ENCODE data around the gene PSMD1. TPM values are rescaled to one million over a fixed set of nuclear protein-coding genes. Genes with fewer than 3 reads are reported as not detected.

Gene PSMD1
- total and polyA plus RNA-seq, 12 donors, result 39.8 to 113 (median 94.0) TPM

DNA sequence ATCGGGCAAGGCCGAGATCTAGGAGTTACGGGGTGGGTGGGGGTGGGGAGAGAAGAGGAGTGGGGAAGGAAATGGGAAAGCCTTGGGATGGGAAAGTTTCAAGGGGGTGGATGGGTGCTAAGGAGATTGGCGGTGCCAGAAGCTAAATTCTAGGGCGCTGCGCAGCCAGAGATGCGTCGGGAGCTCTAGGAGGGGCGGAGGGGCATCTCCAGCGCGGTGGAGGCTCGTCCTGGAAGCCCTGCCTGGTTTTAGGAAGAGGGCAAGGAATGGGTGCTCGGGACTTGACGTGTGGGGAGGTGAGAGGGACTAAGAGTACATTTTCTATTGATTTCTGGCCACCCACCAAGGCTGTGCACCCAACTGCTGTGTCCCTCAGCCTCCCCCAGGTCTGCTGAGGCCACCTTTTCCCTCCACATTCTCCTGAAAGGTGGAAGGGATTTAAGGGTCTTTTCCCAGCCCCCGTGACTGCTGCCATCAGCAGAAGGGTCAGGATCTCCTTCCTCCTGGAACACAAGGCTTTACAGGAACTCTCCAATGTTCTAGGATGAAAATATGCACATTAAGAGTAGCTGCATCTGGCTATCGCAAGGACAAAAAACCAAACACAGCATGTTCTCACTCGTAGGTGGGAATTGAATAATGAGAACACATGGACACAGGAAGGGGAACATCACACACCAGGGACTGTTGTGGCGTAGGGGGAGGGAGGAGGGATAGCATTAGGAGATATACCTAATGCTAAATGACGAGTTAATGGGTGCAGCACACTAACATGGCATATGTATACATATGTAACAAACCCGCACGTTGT is 18.0 kb upstream of the PSMD1 start:
- TF ChIP-seq, protein P1, sequence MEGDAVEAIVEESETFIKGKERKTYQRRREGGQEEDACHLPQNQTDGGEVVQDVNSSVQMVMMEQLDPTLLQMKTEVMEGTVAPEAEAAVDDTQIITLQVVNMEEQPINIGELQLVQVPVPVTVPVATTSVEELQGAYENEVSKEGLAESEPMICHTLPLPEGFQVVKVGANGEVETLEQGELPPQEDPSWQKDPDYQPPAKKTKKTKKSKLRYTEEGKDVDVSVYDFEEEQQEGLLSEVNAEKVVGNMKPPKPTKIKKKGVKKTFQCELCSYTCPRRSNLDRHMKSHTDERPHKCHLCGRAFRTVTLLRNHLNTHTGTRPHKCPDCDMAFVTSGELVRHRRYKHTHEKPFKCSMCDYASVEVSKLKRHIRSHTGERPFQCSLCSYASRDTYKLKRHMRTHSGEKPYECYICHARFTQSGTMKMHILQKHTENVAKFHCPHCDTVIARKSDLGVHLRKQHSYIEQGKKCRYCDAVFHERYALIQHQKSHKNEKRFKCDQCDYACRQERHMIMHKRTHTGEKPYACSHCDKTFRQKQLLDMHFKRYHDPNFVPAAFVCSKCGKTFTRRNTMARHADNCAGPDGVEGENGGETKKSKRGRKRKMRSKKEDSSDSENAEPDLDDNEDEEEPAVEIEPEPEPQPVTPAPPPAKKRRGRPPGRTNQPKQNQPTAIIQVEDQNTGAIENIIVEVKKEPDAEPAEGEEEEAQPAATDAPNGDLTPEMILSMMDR (IDR thresholded peaks at IDR 0.05), result no peak
- no peaks in the 10 kb centered on the region for H3K36me3 ChIP-seq
- DNase-seq (no peak), ATAC-seq (no peak)
- peaks cover 0 to 3% (median 0%) of the 10 kb centered on the region in 9 donors for H3K4me1 ChIP-seq
- peaks cover 11 to 82% (median 68%) of the 10 kb centered on the region in 7 donors for H3K27me3 ChIP-seq
- H3K27ac ChIP-seq, result no peak overlapping the region
- intact Hi-C loops (cut with DNase I), result no loop called here
- no peak overlapping the region for H3K4me3 ChIP-seq
- 27% methylated on average over 21 of the region's 21 CpGs for WGBS, 2 donors
- no peaks in the 10 kb centered on the region for H3K9me3 ChIP-seq

DNA sequence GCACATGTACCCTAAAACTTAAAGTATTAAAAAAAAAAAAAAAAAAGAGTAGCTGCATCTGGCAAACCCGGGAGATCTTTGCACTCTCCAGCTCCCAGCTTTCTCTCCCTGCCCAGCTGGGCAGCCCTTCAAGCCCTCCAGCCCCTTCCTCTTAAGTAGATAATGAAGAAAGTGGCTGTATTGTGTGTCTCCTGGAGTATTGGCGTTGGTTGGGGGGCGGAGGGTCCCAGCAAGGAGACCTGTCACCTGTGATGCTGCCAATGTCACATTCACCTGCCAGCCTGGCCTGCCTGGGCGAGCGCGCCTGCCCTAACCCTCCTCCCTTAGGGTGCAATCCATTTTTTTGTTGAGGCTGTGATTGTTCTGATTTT is 17.4 kb upstream of the PSMD1 start:
- no peak overlapping the region for H3K27ac ChIP-seq
- TF ChIP-seq, protein P1 (IDR thresholded peaks at IDR 0.05), result no peak
- DNase-seq, result no peak
- ATAC-seq, result no peak
- no peak overlapping the region for H3K4me3 ChIP-seq
- H3K27me3 ChIP-seq, result peaks cover 11 to 76% (median 68%) of the 10 kb centered on the region in 7 donors
- peaks cover 0 to 3% (median 0%) of the 10 kb centered on the region in 9 donors for H3K4me1 ChIP-seq
- no peaks in the 10 kb centered on the region for H3K9me3 ChIP-seq
- intact Hi-C loops (cut with DNase I), result no loop called here
- H3K36me3 ChIP-seq, result no peaks in the 10 kb centered on the region
- 80 to 81% methylated on average over 6 of the region's 6 CpGs for WGBS, 2 donors

GRCh38 chr2:231039821-231040364 is 16.8 kb upstream of the PSMD1 start:
- no peaks in the 10 kb centered on the region for H3K9me3 ChIP-seq
- no peak overlapping the region for H3K27ac ChIP-seq
- ATAC-seq (no peak), DNase-seq (no peak)
- whole genome bisulfite sequencing, 2 donors, result 76 to 85% methylated on average over 8 of the region's 8 CpGs
- no peak overlapping the region for H3K4me3 ChIP-seq
- TF ChIP-seq, protein P1 (IDR thresholded peaks at IDR 0.05), result no peak
- peaks cover 0 to 3% (median 0%) of the 10 kb centered on the region in 9 donors for H3K4me1 ChIP-seq
- H3K27me3 ChIP-seq, result peaks cover 11 to 70% (median 62%) of the 10 kb centered on the region in 7 donors
- intact Hi-C loops (cut with DNase I), result loop anchor here in 1 of 10 donors (10.0 kb wide), 1 partner anchor 215 kb away; no protein-coding TSS in a partner anchor
- no peaks in the 10 kb centered on the region for H3K36me3 ChIP-seq

- peaks cover 0 to 3% (median 0%) of the 10 kb centered on the region in 9 donors for H3K4me1 ChIP-seq
- 67 to 68% methylated on average over 8 of the region's 8 CpGs for WGBS, 2 donors
- H3K27ac ChIP-seq, result no peak overlapping the region
- H3K4me3 ChIP-seq, result no peak overlapping the region
- intact Hi-C loops (cut with DNase I), result loop anchor here in 1 of 10 donors (10.0 kb wide), 1 partner anchor 216 kb away; no protein-coding TSS in a partner anchor
- peaks cover 11 to 57% (median 49%) of the 10 kb centered on the region in 7 donors for H3K27me3 ChIP-seq
- TF ChIP-seq, protein P1 (IDR thresholded peaks at IDR 0.05), result no peak
- ATAC-seq (no peak), DNase-seq (no peak)
- no peaks in the 10 kb centered on the region for H3K9me3 ChIP-seq
- H3K36me3 ChIP-seq, result no peaks in the 10 kb centered on the region
These were observed 15.5 kb upstream of the PSMD1 start for GRCh38 chr2:231041061-231041689.
